ENCODE data around the gene TSPAN18.
A peak's percentile ranks its signal among the peaks of the same experiment; 100 is the strongest.

TSPAN18 gene

GRCh38 chr11:44823868-44824267 lies 97.1 kb downstream of the TSPAN18 start:
- no peak for DNase-seq (ENCODE audit: low read depth)

GRCh38 chr11:44824300-44824704 lies 97.5 kb downstream of the TSPAN18 start:
- no peak for DNase-seq (ENCODE audit: low read depth)

GRCh38 chr11:44825058-44825785 lies 98.5 kb downstream of the TSPAN18 start:
- no peak for DNase-seq (ENCODE audit: low read depth)

- DNase-seq (ENCODE audit: low read depth) = no peak
These were observed 100.3 kb downstream of the TSPAN18 start for GRCh38 chr11:44826922-44827643.

GRCh38 chr11:44828296-44828695 lies 101.5 kb downstream of the TSPAN18 start:
- DNase-seq (ENCODE audit: low read depth) = no peak

GRCh38 chr11:44829838-44830237 lies 103.1 kb downstream of the TSPAN18 start:
- no peak for DNase-seq (ENCODE audit: low read depth)

GRCh38 chr11:44831605-44832394 lies 105.0 kb downstream of the TSPAN18 start:
- DNase-seq (ENCODE audit: low read depth) = no peak

- no peak for DNase-seq (ENCODE audit: low read depth)
These were observed 105.7 kb downstream of the TSPAN18 start for GRCh38 chr11:44832452-44832851.

GRCh38 chr11:44833221-44833876 lies 106.6 kb downstream of the TSPAN18 start:
- no peak for DNase-seq (ENCODE audit: low read depth)

GRCh38 chr11:44833877-44834452 lies 107.2 kb downstream of the TSPAN18 start:
- DNase-seq (ENCODE audit: low read depth) = no peak

GRCh38 chr11:44834846-44835245 lies 108.1 kb downstream of the TSPAN18 start:
- DNase-seq (ENCODE audit: low read depth) = no peak

- DNase-seq (ENCODE audit: low read depth) = no peak
These were observed 108.5 kb downstream of the TSPAN18 start for GRCh38 chr11:44835296-44835695.

GRCh38 chr11:44835938-44836337 lies 109.2 kb downstream of the TSPAN18 start:
- no peak for DNase-seq (ENCODE audit: low read depth)

- DNase-seq (ENCODE audit: low read depth) = peak; percentile 40
These were observed 110.9 kb downstream of the TSPAN18 start for GRCh38 chr11:44837661-44838060.

GRCh38 chr11:44839458-44840084 lies 112.8 kb downstream of the TSPAN18 start:
- DNase-seq (ENCODE audit: low read depth) = no peak

- DNase-seq (ENCODE audit: low read depth) = no peak
These were observed 113.3 kb downstream of the TSPAN18 start for GRCh38 chr11:44840085-44840478.

GRCh38 chr11:44840521-44841251 lies 113.9 kb downstream of the TSPAN18 start:
- DNase-seq (ENCODE audit: low read depth) = no peak

GRCh38 chr11:44842220-44842619 lies 115.5 kb downstream of the TSPAN18 start:
- peak; percentile 95 for DNase-seq (ENCODE audit: low read depth)

- no peak for DNase-seq (ENCODE audit: low read depth)
These were observed 120.1 kb downstream of the TSPAN18 start for GRCh38 chr11:44846852-44847251.

GRCh38 chr11:44847316-44847715 lies 120.6 kb downstream of the TSPAN18 start:
- no peak for DNase-seq (ENCODE audit: low read depth)

Measured in GM04503 (cell line).